Fibroblast of skin of right biceps (primary cell): ENCODE measurements around the gene OS9.
A peak's percentile ranks its signal among the peaks of the same experiment; 100 is the strongest.

Experiments
- DNase-seq: peaks from one replicate; pipeline ENCODE4 v3.0.0-alpha.2; 2013

The OS9 gene

DNA sequence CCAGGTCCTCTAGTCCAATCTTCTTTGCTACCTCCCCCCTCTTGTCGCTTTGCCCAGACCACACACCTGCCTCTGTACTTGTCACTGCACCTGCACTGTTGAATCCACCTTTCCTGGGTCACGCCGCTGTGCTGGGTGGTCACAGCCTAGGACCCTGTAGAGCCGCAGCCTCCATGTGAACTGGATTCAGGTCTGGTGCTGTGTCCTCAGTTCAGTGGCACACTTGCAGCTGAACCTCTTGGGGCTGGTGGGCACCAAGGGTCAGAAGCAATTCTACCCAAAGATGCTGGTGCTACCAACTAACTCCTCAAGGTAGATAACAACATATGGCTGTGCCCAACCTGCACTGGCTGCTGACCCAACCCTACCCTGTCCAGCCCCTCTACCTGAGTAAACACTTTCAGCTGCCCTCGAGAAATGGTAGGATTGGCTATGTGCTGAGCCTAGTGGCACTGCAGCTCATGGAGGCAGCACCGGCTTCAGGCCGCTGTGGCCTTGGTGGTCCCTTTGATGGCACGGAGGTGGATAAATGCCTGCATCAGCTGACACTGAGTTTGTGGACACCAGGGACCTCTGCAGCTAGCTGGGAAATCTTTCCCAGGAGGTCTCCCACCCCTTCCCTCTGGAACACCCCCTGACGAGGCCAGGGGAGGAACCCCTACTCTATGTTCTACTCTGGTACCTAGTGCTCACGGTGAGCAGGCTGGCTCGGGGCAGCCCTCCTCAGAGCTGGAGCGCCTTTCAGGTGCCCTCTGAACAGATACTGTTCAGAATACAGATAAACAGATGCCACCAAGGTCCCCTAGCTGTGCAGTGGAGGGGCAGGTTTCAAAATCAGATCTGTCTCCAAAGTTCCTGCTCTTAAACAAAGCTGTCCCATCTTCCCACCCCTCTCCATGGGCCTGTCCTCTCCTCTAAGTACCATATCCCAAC is 30.3 kb downstream of the OS9 start:
- DNase-seq: no peak

DNA sequence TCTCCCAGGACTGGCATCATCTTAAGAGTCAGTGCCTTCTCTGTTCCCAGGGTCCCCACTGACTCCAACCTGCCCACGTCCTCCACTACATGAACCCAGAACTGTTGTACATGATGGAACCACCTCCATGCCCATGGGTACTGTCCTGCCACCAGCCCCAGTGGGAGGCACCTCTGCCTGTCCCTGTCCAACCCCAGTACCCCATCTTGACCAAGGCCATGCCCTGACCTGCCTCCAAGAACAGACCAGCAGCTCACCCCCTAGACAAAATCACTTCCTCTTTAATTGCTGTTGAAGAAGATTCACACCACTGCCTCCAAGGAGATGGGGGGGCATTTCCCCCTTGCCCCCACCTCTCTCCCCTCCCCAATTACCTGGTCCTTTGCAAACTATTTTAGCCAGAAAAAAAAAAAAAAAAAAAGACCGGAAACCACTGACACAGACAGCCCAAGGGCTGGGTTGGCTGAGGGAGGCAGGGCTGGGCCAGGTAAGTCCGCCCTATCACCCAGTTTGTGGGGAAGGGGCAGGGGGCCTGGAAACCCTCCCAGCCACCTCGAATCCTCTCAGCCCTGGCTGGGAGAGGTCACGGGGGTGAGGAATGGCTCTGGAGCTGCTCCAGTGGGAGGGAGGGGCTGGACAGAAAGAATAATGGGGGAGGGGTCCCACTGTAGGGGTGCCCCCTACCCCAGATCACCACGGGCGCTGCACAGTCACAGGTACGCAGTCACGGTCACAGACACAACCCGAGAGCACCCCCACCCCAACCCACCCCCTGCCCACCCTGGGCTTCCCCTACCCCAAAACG is 31.2 kb downstream of the OS9 start:
- no peak for DNase-seq

DNA sequence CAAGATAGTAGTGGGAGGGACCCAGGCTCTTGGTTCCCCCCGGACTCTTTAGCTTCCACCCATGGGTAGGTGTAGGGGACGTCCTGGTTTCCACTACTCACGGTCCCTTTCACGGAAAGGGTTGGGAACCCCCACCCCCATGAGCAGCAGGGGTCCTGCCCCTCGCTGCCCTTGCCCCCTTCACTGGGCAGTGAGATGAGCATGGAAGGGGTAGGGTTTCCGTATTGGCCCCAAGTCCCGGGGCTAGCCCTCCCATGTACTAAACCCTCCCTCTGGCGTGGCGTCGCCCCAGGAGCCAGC is 31.9 kb downstream of the OS9 start:
- no peak for DNase-seq

DNA sequence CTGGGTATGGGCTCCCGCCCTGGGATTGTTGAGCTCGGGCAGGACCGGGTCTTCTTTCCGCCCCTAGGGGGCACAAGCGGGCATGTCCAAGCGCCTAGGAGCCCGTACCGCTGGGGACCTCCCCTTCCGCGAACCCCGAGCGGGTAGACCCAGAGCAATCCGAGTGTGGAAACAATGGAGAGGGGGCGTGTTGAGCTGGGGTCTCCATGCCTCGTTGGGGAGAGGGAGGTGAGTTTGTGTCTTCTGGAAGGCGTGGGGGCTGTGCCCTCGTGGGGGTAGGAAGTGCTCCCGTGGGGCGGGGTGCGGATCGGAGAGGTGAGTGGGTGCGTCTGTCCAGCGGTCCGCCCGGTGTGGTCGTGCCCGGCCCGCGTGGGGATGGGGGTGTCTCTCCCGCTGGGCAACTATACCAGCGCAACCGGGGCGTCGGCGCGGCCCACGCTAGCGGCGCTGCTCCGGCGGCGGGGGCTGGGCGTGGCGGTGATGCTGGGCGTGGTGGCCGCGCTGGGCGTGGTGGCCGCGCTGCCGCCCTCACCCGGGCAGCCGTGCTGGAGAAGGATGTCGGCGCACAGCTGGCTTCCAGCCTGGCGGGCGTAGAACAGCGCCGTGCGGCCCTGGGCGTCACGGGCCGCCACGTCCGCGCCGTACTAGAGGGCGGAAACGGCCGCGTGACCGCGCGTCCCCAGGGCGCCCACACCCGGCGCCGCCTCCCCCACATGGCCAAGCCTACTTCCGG is 32.4 kb downstream of the OS9 start:
- DNase-seq: peak; percentile 88

DNA sequence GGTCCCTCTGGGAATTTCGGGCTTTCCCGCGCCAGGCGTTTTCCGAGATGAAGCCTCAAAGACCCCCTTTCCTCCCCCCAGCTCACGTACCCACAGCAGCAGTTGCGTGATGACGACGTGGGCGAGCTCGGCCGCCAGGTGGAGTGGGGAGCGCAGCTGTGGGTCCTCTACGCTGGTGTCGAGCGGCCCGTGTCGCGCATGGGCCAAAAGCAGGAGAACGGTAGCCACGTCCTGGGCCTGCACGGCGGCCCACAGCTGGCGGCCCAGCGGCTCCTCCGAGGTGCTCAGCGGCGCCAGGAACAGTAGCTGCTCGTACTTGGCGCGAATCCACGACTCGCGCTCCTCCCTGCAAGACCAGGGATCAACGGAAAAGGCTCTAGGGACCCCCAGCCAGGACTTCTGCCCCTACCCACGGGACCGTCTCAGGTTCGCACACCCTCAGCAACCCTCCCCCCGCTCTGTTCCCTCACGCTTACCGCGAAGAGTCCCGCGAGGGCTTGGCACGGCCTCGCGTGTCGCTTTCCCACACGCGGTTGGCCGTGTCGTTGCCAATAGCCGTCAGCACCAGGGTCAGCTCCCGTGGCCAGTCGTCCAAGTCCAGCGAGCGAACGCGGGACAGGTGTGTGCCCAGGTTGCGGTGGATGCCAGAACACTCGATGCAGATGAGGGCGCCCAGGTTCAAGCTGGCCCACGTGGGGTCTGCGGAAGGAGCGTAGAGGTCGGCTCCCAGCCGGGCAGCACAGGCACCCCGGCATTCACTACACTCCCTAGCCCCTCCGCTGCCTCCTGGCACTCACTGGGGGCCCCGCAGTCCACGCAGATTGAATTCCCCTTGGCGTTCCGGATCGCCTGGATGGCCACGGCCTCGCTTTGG is 33.2 kb downstream of the OS9 start:
- DNase-seq: no peak

DNA sequence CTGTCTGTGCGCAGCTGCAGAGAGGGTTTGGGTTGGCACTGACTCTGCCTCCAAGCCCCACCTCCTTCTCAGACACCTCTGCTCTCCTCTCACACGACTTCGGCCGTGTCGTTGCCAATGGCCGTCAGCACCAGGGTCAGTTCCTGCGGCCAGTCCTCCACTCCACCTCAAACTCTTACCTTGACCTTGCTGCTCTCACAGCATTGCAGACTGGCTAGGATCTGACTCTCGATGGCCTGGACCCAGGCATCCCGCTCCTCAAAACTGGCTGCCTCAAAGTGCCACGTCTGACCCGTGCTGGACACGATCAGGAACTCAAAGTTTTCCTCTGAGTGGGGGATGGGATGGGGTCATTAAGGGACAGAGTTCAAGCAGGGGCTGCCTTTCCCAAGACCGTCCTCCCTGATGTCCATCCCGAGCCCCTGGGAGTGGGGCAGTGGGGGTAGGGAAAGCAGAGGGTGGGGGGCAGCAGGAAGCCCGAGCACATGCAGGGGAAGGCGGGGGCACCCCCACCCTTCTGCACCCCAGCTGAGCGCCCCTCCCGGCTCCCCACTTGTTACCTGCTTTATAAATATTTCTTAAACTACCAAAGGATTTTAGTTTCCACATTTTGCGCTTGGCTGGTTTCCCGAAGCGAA is 33.9 kb downstream of the OS9 start:
- DNase-seq: no peak

DNA sequence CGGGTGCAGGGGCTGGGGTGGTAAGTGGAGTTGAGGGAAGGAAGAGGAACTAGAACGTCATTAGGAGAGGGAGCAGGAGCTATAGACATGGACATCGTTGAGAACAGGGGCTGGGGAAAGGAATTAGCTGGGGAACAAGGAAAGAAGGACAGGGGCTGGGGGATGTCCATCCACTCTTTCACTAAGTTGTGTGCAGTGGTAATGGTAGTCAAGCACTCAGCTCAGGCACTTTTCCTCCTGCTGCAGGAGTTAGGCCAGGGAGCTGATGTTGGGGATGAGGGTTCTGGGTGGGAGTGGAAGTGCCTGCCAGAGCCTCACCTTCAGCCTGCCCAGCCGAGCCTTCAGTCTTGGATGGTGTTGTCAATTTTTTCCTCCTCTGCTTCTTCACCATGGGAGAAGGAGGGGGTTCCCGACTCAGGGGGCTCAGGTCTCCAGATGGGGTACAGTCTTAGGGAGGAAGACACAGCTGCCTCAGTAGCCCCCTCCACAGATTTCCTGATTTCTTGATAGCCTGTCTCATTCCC is 35.5 kb downstream of the OS9 start:
- DNase-seq: no peak

DNA sequence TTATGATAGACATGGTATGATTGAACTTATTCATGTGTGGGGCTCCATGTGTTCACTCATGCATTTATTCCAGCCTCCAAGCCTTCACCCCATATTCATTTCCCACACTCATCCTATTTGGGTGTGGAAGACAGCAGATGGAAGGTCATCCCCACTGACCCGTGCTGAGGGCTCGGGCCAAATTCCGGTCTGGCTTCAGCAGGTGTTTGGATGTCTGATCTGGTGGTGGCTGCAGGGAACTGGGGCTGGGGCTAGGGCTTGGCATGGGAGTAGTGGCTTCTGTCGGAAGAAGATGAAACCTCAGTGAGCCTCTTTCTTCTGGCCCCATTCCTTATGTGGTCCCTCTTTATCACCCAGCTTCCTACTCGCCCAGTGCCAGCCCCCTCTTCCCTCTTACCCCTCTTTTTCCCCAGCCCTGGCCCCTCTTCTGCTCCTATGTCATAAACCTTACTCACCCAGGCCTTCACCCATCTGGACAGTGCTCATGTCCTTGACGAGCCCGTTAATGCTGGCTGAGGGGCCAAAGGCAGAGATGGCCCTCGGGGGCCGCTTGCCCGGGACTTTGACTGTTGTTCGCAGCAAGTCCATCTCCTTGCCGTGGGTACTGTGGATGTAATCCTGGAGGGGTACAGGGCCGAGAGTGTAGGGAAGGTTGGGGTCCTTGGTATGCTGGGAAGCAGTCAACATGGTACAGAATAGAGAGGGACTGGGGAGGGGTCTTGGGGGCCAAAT is 36.6 kb downstream of the OS9 start:
- DNase-seq: no peak

DNA sequence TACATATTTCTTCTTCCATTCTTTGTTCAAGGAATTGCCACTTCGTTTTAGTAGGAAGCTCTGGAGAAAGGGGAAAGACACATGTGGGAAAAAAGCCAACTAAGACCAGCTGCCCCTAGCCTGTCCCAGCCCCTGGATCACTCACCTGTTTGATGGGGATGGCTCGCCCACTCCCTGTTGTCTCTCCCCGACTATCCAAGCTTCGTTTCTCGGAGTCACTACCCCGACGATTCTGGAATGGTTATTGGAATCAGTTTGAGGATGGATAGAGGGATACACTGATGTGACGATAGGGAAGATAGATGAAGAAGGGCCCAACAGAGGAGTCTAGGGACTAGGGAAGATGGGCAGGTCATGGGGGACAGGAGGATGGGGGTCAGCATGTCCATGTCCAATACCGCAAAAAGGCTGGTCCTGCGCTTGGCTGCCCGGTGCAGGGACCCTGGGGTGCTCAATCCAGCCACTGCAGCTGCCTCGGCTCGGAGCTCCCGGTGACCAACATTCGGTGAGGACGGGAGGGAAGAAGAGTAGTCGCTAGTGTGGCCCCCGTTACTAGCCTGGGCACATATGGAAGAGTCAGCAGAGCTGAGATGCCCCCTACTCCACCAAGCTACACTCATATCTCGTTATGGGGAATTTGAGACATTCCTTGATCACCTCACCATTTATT is 37.6 kb downstream of the OS9 start:
- DNase-seq: no peak

DNA sequence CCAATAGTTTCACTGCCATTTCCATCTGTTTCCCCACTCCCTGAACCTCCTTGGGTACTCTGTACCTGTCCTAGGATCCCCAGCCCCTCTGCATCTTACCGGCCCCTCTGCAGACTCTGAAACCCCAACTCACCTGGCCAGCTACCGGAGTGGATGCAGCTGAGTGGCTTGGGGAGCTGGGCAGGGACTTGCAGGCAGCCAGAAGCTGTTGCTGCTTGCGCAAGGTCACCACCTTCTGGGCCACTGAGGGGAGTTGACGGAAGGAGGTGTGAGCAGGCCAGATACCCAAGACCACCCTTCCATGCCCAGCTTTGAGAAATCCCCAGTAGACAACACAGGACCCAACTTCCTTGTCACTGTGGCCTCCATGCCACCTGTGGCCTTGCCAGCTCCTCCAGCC is 38.3 kb downstream of the OS9 start:
- no peak for DNase-seq

DNA sequence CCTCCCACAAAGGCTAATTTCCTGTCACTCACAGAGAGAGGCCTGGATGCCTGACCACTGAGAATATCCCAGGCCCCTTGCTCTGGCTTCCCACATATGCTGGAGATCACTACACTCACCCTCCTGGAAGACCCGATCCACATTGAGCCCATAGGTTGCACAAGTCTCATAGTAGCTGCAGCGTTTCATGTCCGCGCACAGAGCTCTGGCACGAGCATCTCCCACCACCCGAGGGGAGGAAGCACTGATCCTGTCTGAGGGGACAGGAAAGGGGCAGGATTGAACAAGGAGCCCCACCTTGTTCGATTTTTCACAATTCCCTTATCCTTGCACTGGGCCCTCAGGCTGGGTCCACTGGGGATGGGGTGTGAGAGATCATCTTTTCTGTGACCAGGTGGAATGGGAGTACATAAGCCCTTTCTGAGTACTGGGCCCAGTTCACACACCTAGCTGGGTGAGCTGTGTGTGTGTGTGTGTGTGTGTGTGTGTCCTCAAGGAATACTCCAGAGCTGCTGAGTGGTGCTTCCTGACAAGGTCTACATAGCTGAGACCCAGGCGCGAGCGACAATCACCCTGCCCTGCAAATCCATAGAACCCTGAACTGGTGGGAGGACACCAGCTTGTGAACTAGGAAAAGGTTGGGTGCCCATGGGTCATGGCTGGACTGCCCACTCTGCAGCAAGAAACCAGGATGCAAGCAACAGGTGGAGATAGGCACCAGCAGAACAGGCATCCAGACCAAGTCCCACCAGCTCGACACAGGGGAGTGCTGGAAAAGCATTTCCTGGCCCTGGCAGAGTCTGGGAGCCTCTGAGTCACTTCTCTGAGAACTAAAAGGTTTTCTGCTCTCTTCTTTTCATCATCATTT is 39.0 kb downstream of the OS9 start:
- DNase-seq: no peak

DNA sequence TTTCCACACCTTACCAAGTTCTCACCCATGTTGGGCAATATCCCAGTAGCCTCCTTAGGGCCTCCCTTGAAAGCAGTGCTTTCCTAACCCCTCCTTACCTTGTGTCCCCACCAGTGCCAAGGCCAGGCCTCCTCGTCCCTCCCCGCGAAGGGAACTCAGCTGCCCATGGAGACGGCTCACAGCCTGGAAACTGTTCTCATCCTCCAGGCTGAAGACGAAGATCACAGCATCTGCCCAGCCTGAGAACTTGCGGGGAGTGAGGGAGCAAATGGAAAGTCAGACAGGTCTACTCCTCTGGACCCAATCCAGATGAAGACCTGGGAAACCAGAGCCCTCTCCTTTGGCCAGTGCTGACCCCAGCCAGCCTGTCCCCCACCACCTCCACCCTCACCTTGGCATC is 40.0 kb downstream of the OS9 start:
- no peak for DNase-seq

DNA sequence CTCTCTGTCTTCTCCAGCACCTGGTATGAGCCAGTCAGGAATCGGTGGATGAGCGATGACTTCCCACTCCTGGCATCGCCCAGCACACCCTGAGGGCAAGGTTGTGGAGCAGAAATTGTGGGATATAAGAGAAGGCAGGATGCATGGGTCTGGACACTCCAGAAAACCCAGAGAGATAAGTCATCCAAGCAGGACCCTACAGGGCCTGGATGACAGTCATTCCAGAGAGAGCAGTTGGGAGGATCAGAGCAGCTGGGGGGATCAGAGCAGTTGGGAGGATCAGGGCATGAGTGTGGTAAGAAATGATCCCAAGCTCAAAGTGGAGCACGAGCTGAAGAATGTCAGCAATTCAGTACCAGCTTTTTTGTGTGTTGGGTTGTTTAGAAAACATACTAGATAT is 40.7 kb downstream of the OS9 start:
- no peak for DNase-seq

DNA sequence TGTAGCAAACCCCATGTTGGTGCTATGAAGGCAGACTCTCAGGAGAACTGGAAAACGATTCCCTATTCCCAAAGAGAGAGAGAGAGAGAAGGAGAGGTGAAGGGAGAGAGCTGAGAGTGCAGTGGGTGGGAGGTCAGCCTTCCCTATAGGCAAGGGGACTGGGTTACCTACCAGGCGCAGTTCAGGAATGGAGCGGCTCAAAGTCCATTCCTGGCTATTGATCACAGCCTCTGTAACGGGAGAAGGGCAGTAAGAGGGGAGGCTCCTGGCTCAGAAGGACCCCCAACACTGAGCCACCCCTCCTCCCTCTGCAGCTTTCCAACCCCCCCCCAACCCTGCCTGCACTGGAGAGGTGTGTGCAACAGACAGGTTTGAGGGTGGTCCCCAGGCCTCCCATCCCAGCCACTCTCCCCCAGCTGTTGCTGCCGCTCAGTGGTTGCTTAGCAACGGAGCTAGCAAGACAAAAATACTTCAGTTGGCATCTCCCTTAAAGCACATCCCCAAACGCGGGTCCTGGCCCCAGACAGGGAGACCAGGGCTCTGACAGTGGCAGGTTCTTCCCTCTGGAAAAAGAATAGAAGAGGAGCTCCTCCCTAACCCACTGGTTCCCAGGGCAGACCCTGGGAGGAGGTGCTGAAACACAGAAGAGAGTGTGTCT is 41.4 kb downstream of the OS9 start:
- no peak for DNase-seq

DNA sequence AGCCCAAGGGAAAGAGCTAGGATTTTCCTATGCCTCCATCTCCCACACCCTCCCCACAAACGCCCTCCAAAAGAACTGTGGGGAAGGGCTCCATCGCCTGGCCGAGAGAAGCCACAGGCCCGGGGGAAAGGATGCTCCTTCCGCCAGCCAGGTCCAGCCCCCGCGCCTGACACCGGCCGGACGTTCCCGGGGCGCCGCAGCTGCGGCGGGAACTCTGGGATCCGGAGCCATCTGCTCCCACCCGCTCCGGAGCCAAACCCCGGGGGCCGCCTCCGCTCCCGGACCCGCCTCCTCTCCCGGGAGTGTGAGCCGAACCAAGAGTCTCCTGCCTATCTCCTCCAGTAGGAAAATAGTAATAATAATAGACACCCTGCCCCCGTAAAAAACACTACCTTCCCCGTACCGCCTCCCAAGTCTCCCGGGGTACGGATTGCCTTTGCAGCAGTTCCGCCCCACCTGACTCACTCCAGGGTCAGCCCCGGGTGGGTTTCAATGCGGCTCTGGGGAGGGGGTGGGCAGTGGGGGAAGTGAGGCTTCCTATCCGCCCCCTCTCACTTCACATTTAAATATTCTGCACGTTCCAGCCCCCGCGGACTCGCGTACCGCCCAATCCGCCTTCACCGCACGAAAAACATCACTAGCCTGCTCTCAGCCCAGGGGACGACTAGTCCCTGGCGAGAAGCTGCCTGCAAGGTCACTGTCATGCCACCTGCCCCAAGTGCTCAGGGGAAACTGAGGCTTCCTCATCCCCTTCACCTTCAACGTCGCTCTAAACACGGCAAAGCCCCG is 42.2 kb downstream of the OS9 start:
- peak; percentile 30 for DNase-seq

DNA sequence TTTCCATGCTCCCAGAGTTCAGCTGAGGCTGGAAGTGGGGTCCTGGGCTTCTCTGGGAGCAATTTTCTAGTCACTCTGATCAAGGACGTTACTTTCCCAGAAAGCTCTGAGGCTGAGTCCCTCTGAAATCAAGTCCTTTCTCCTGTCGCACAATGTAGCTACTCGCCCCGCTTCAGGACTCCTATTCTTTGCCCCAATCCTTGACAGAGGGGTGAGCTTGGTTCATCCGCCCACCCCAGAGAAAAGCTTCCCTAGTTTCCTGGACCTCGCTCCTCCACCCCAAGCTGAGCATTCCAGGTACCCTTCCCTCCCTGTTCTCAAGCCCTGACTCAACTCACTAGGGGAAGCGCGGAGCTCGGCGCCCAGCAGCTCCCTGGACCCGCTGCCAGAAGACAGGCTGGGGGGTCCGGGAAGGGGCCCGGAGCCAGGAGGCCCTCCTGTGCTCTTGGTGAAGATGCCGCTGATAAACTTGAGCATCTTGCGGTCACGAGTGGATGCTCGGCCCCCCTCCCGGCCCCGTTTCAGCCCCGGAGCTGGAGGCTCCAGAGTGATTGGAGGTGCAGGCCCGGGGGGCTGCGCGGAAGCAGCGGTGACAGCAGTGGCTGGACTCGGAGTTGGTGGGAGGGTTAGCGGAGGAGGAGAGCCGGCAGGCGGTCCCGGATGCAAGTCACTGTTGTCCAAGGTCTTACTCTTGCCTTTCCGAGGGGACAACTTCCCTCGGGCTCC is 43.0 kb downstream of the OS9 start:
- no peak for DNase-seq
